Spleen (tissue), 11 donors: Measurements from ENCODE around the gene TXLNG. TPM values are rescaled to one million over a fixed set of nuclear protein-coding genes. Genes with fewer than 3 reads are reported as not detected.
"Not testable (repeated sequence)": the region's sequence is repeated elsewhere in the genome, so short reads cannot be mapped to it uniquely, and the experiment has no call there.

ENCODE experiments used
- DNase-seq: peaks from one replicate; pipeline ENCODE4 v3.0.0-alpha.2; 2020
- H3K27ac ChIP-seq, 8 donors: fragments of 200-600 bp; sonication (generic) in 7 of 8; 1 replicate in 4 of 8; 2 replicates in 4 of 8; pipeline versions ENCODE4 v1.5.0 to v1.8.0; 2016 to 2021; ENCODE audit warnings: inconsistent platforms in 4 of 8, mild to moderate bottlenecking in 4 of 8, moderate library complexity in 1 of 8
- H3K27me3 ChIP-seq, 7 donors: fragments of 200-600 bp; sonication (generic) in 6 of 7; replicated peaks in 1 of 7; 1 replicate in 4 of 7; 2 replicates in 3 of 7; pipeline versions ENCODE4 v1.5.0 to v1.8.0; 2016 to 2021; ENCODE audit warnings: inconsistent platforms in 3 of 7, mild to moderate bottlenecking in 1 of 7
- H3K36me3 ChIP-seq, 6 donors: fragments of 200-600 bp; sonication (generic) in 5 of 6; 1 replicate in 4 of 6; 2 replicates in 2 of 6; pipeline versions ENCODE4 v1.5.0 to v1.8.0; 2016 to 2021; ENCODE audit warnings: inconsistent platforms in 2 of 6
- H3K4me1 ChIP-seq, 6 donors: fragments of 200-600 bp; sonication (generic) in 5 of 6; 1 replicate in 3 of 6; 2 replicates in 3 of 6; pipeline versions ENCODE4 v1.5.0 to v1.8.0; 2016 to 2021; ENCODE audit warnings: inconsistent platforms in 3 of 6
- H3K4me3 ChIP-seq, 8 donors: fragments of 200-600 bp; sonication (generic) in 7 of 8; 1 replicate in 4 of 8; 2 replicates in 4 of 8; pipeline versions ENCODE4 v1.5.0 to v1.8.0; 2016 to 2021; ENCODE audit warnings: inconsistent platforms in 4 of 8, mild to moderate bottlenecking in 4 of 8, moderate library complexity in 2 of 8
- H3K9me3 ChIP-seq, 8 donors: fragments of 200-600 bp; sonication (generic) in 7 of 8; 1 replicate in 4 of 8; 2 replicates in 4 of 8; pipeline versions ENCODE4 v1.5.0 to v1.8.0; 2016 to 2021; ENCODE audit warnings: inconsistent platforms in 4 of 8
- CTCF ChIP-seq, 11 experiments: fragments of 200-600 bp in 7 of 11; fragments of 450-650 bp in 4 of 11; sonication (generic) in 4 of 11; IDR thresholded peaks in 8 of 11; conservative IDR thresholded peaks in 3 of 11; 1 replicate in 7 of 11; 2 replicates in 4 of 11; pipeline versions ENCODE4 v1.4.0 to v1.8.0; 2016 to 2021; ENCODE audit warnings: antibody characterized with exemption in 11 of 11, inconsistent platforms in 4 of 11, mild to moderate bottlenecking in 1 of 11
- POLR2A ChIP-seq, 3 donors: fragments of 450-650 bp; IDR thresholded peaks; one replicate each; pipeline ENCODE4 v1.5.1; 2017; ENCODE audit warnings: antibody characterized with exemption in 3 of 3, mild to moderate bottlenecking in 1 of 3
- POLR2AphosphoS5 ChIP-seq, 3 donors: sonication (generic); formaldehyde crosslinking; IDR thresholded peaks; one replicate each; pipeline ENCODE4 v1.5.1; 2017; ENCODE audit warnings: antibody characterized with exemption in 3 of 3
- WGBS, 5 donors: extraction: QIAGEN DNeasy Blood & Tissue Kit in 3 of 5; methylation state at CpG; one replicate each; pipeline versions ENCODE4 v1.1.5 to v1.1.7; 2013 to 2018; 5-methylcytosine and 5-hydroxymethylcytosine counted together
- intact Hi-C: fragments of 100-400 bp; cut with DNase I; formaldehyde crosslinking; loops from one replicate; pipeline ENCODE4 v1.15.0; 2023; ENCODE audit warnings: low total_unique reads
- polyA plus RNA-seq, 3 donors: library from polyadenylated mRNA; stranded (reverse); fragments of 200-250 nt; gene quantifications; one replicate each; pipeline ENCODE4 v1.2.1, GENCODE V29; 2013
- total RNA-seq, 7 donors: library from RNA; depleted of rRNA in 3 of 7; stranded (reverse); fragments of >200 nt in 3 of 7; fragmentation: NEBNext Ultra II Directional in 4 of 7; extraction: Animal tissue kit (Norgen Biotek cat#: 25700) in 4 of 7; gene quantifications; one replicate each; pipeline versions ENCODE4 v1.1.0 to v1.2.1, GENCODE V29; 2016 to 2021
- donor health status: healthy with polysubstance abuse.
- donor health status: DM: no; HTN: no; CAD: no; lungs with moderate emphysema.
- donor health status: DM: no; HTN: no; CAD: no.
- donor health status: Bipolar disorder and iron deficiency.
- donor health status: healthy.
- donor health status: DM: no; HTN: no; CAD: no.
- donor health status: DM: yes; HTN: yes; CAD: no.

The TXLNG gene
- total and polyA plus RNA-seq, 10 donors: 7.8 to 20.2 (median 12.7) TPM

- Histone ChIP-seq H3K4me3 (no peak overlapping the region), H3K27ac (no peak overlapping the region), H3K4me1 (no peaks in the 10 kb centered on the region), H3K27me3 (no peaks in the 10 kb centered on the region), H3K9me3 (no peaks in the 10 kb centered on the region), H3K36me3 (no peaks in the 10 kb centered on the region)
- WGBS, 5 donors: 56 to 88% (median 63%) methylated on average over 2 of the region's 2 CpGs
- no peak for DNase-seq
- intact Hi-C loops: no loop called here
- TF ChIP-seq POLR2AphosphoS5 (IDR thresholded peaks at IDR 0.05) (no peak), CTCF (IDR thresholded peaks at IDR 0.05 in 8 of 11, conservative IDR thresholded peaks at IDR 0.05 in 3 of 11) (no peak), POLR2A (IDR thresholded peaks at IDR 0.05) (no peak)
Observed at GRCh38 chrX:16774746-16775145, 11.5 kb upstream of the TXLNG start.

GRCh38 chrX:16778545-16778944, 7.7 kb upstream of the TXLNG start:
- intact Hi-C loops: no loop called here
- Histone ChIP-seq H3K4me3 (no peak overlapping the region), H3K27ac (no peak overlapping the region), H3K9me3 (no peaks in the 10 kb centered on the region), H3K4me1 (no peaks in the 10 kb centered on the region), H3K27me3 (no peaks in the 10 kb centered on the region), H3K36me3 (no peaks in the 10 kb centered on the region)
- DNase-seq: no peak
- TF ChIP-seq POLR2AphosphoS5 (IDR thresholded peaks at IDR 0.05): no peak
- no peak for TF ChIP-seq CTCF (IDR thresholded peaks at IDR 0.05 in 8 of 11, conservative IDR thresholded peaks at IDR 0.05 in 3 of 11)
- no peak for TF ChIP-seq POLR2A (IDR thresholded peaks at IDR 0.05)

GRCh38 chrX:16778993-16779392, 7.3 kb upstream of the TXLNG start:
- no peak for DNase-seq
- Histone ChIP-seq H3K4me3 (no peak overlapping the region), H3K27me3 (no peaks in the 10 kb centered on the region), H3K27ac (no peak overlapping the region), H3K9me3 (no peaks in the 10 kb centered on the region), H3K36me3 (no peaks in the 10 kb centered on the region), H3K4me1 (no peaks in the 10 kb centered on the region)
- intact Hi-C loops: no loop called here
- TF ChIP-seq CTCF (IDR thresholded peaks at IDR 0.05 in 8 of 11, conservative IDR thresholded peaks at IDR 0.05 in 3 of 11) (no peak), POLR2A (IDR thresholded peaks at IDR 0.05) (no peak), POLR2AphosphoS5 (IDR thresholded peaks at IDR 0.05) (no peak)

- H3K36me3 ChIP-seq, DNase-seq, H3K9me3 ChIP-seq, H3K4me3 ChIP-seq, H3K27me3 ChIP-seq, H3K27ac ChIP-seq, H3K4me1 ChIP-seq: not testable (repeated sequence)
- 65 to 88% (median 81%) methylated on average over 2 of the region's 2 CpGs for WGBS, 5 donors
- intact Hi-C loops: loop anchor here (10.0 kb wide), 2 partner anchors 55 to 85 kb away; no protein-coding TSS in a partner anchor
Observed at GRCh38 chrX:16779815-16780214, 6.5 kb upstream of the TXLNG start.

- TF ChIP-seq POLR2A (IDR thresholded peaks at IDR 0.05) (no peak), POLR2AphosphoS5 (IDR thresholded peaks at IDR 0.05) (no peak), CTCF (IDR thresholded peaks at IDR 0.05 in 8 of 11, conservative IDR thresholded peaks at IDR 0.05 in 3 of 11) (no peak)
- Histone ChIP-seq H3K9me3 (no peaks in the 10 kb centered on the region), H3K4me3 (no peak overlapping the region), H3K36me3 (no peaks in the 10 kb centered on the region), H3K4me1 (peaks cover 8 to 22% (median 11%) of the 10 kb centered on the region in 6 donors), H3K27me3 (no peaks in the 10 kb centered on the region), H3K27ac (no peak overlapping the region)
- no peak for DNase-seq
- intact Hi-C loops: loop anchor here (10.0 kb wide), 2 partner anchors 59 to 81 kb away; no protein-coding TSS in a partner anchor
- WGBS, 5 donors: 93 to 96% (median 95%) methylated on average over 11 to 17 of the region's 17 CpGs
Observed at GRCh38 chrX:16783452-16783851, 2.8 kb upstream of the TXLNG start.

GRCh38 chrX:16784440-16784839, 1.8 kb upstream of the TXLNG start:
- WGBS, 5 donors: 76 to 91% (median 81%) methylated on average over 17 to 18 of the region's 18 CpGs

More at GRCh38 chrX:16784440-16784839, 1.8 kb upstream of the TXLNG start:
- intact Hi-C loops: loop anchor here (10.0 kb wide), 2 partner anchors 60 to 80 kb away; no protein-coding TSS in a partner anchor
- not testable (repeated sequence) for H3K27ac ChIP-seq, H3K9me3 ChIP-seq, H3K4me3 ChIP-seq, DNase-seq, H3K36me3 ChIP-seq, H3K27me3 ChIP-seq
- H3K4me1 ChIP-seq: peaks cover 8 to 29% (median 11%) of the 10 kb centered on the region in 6 donors
